ENCODE data around the gene TAF6. TPM values are rescaled to one million over a fixed set of nuclear protein-coding genes. Genes with fewer than 3 reads are reported as not detected.

The TAF6 gene
- total RNA-seq, 4 donors from 2014 or later, result 18.0 to 581 (median 43.9) TPM

DNA sequence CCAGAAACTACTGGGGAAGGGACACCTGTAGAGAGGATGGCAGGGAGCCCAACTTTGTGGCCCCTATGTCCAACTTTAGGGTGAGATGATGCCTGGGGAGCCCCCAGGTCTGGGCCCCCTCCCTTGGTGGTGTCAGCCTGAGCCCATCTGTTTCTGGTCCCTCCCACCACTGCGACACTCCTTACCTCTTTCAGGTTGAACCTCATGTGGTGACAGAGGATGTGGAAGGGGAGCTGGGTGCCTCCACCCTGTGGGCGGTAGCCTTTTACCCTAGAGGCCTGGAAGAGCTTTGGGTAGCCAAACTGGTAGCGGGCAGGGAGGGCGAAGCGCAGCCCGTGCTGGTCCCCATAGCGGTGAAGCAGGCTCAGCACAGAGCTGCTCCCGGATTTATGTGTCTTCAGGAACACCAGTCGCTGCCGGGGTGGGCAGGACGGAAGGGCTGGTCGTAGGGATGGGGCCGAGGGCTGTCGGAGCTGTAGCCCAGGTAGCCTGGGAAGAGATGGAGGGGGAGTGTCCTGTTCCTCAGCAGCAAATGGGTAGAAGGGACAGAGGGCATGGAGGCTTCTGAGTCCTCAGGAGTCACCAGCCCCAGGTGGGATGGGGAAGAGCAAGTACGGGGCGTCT lies 47.3 kb upstream of the TAF6 start:
- WGBS, 2 donors (ENCODE audit: low coverage in 1 of 2), result 80 to 83% methylated on average over 2 to 16 of the region's 16 CpGs
- Histone ChIP-seq H3K4me1 (peaks cover 10 to 44% (median 30%) of the 10 kb centered on the region in 4 donors), H3K9me3 (no peaks in the 10 kb centered on the region), H3K36me3 (no peaks in the 10 kb centered on the region), H3K4me3 (no peak overlapping the region), H3K27ac (no peak overlapping the region), H3K27me3 (peaks cover 10% of the 10 kb centered on the region)
- intact Hi-C loops (cut with DNase I; ENCODE audit: low total_unique reads), result no loop called here
- TF ChIP-seq POLR2AphosphoS5 (IDR thresholded peaks at IDR 0.05), result no peak
- TF ChIP-seq POLR2A (IDR thresholded peaks at IDR 0.05), result no peak
- TF ChIP-seq, protein P1, sequence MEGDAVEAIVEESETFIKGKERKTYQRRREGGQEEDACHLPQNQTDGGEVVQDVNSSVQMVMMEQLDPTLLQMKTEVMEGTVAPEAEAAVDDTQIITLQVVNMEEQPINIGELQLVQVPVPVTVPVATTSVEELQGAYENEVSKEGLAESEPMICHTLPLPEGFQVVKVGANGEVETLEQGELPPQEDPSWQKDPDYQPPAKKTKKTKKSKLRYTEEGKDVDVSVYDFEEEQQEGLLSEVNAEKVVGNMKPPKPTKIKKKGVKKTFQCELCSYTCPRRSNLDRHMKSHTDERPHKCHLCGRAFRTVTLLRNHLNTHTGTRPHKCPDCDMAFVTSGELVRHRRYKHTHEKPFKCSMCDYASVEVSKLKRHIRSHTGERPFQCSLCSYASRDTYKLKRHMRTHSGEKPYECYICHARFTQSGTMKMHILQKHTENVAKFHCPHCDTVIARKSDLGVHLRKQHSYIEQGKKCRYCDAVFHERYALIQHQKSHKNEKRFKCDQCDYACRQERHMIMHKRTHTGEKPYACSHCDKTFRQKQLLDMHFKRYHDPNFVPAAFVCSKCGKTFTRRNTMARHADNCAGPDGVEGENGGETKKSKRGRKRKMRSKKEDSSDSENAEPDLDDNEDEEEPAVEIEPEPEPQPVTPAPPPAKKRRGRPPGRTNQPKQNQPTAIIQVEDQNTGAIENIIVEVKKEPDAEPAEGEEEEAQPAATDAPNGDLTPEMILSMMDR (IDR thresholded peaks at IDR 0.05), result no peak
- TF ChIP-seq EP300 (IDR thresholded peaks at IDR 0.05; ENCODE audit: low read depth), result no peak
- no peak for DNase-seq
- in situ Hi-C loops (cut with MboI; ENCODE audit: low pct_ligation_motif_present in 1 of 4, low pct_unique_long_range_greater_than_20kb in 1 of 4, low sequenced_read_pairs in 3 of 4), result no loop called here

DNA sequence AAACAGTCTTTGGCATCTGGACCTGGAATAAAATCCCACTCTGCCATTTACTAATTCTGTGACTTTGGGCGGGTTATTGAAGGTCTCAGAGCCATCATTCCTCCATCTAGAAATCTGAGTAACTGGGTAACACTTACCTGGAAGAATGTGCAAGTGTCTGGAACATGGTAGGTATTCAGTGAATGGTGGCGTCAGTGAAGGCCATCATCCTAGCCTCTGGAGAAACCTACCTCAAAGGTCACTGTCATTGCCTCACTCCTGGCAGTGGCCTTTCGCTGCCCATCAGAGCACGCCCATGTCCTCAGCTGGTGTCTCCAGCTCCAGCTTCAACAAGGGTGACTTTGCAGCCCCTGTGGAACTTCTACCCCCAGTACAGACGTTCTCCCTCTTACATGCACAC lies 44.7 kb upstream of the TAF6 start:
- Histone ChIP-seq H3K36me3 (no peaks in the 10 kb centered on the region), H3K9me3 (no peaks in the 10 kb centered on the region), H3K27me3 (no peaks in the 10 kb centered on the region), H3K4me3 (no peak overlapping the region), H3K27ac (peak overlapping the region in 1 of 4 donors; percentile 72), H3K4me1 (peaks cover 10 to 34% (median 25%) of the 10 kb centered on the region in 4 donors)
- DNase-seq, result no peak
- 50 to 85% methylated on average over 1 to 5 of the region's 5 CpGs for WGBS, 2 donors (ENCODE audit: low coverage in 1 of 2)
- intact Hi-C loops (cut with DNase I; ENCODE audit: low total_unique reads), result no loop called here
- TF ChIP-seq POLR2A (IDR thresholded peaks at IDR 0.05) (no peak), POLR2AphosphoS5 (IDR thresholded peaks at IDR 0.05) (no peak), EP300 (IDR thresholded peaks at IDR 0.05; ENCODE audit: low read depth) (no peak)
- TF ChIP-seq, protein P1 (IDR thresholded peaks at IDR 0.05), result no peak
- in situ Hi-C loops (cut with MboI; ENCODE audit: low pct_ligation_motif_present in 1 of 4, low pct_unique_long_range_greater_than_20kb in 1 of 4, low sequenced_read_pairs in 3 of 4), result no loop called here

DNA sequence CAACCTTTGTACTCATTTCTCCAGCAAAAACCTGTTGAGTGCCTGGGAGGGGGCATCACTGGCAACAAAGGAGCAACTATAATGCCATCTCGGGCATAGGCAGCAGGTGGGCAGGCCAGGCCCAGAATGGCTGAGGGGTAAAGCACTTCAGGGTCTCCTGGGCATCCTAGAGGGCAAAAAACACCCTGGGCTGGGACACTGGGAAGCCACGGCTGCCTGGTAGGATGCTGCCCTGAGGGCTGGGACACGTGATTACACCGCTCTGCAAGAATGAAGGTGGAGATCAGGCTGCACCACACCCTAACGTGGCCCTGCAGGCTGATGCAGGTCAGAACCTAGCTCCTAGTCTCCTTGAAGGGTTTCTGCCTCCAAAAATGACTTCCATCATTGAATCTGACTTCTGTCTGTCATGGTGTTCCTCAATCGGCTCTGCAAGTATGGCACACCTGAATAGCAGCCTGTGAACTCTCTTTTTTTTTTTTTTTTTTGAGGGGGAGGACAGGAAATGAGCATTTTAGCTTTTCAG lies 43.9 kb upstream of the TAF6 start:
- Histone ChIP-seq H3K9me3 (no peaks in the 10 kb centered on the region), H3K4me1 (peaks cover 10 to 29% (median 20%) of the 10 kb centered on the region in 4 donors), H3K36me3 (no peaks in the 10 kb centered on the region), H3K27ac (peak overlapping the region; percentile 58 to 72 (median 66)), H3K4me3 (no peak overlapping the region), H3K27me3 (no peaks in the 10 kb centered on the region)
- in situ Hi-C loops (cut with MboI; ENCODE audit: low pct_ligation_motif_present in 1 of 4, low pct_unique_long_range_greater_than_20kb in 1 of 4, low sequenced_read_pairs in 3 of 4), result no loop called here
- peak; percentile 80 for DNase-seq
- intact Hi-C loops (cut with DNase I; ENCODE audit: low total_unique reads), result no loop called here
- TF ChIP-seq POLR2A (IDR thresholded peaks at IDR 0.05) (no peak), POLR2AphosphoS5 (IDR thresholded peaks at IDR 0.05) (peak in 2 of 3 donors; percentile 28 to 32)
- 20 to 46% methylated on average over 1 to 6 of the region's 6 CpGs for WGBS, 2 donors (ENCODE audit: low coverage in 1 of 2)

DNA sequence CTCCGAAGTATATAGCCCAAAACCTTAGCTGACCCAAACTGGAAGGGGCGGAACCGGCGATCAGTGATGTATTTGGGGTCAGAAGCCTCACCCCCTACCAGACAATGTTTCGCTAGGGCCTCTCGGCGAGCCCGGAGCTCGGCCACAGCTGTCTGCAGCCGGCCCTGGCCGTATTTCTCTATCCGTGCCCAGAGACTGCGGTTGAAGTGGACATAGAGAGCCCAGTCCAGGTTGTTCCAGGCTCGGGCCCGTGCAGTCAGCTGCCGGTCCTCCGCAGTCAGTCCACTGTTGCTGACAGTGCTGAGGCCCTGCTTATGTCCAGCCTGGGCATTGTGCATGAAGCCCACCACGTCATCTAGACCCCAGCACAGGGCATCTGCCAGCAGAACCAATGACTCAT lies 40.9 kb upstream of the TAF6 start:
- Histone ChIP-seq H3K27ac (no peak overlapping the region), H3K4me3 (no peak overlapping the region), H3K27me3 (no peaks in the 10 kb centered on the region), H3K36me3 (peaks cover 0 to 6% (median 0%) of the 10 kb centered on the region in 4 donors), H3K9me3 (no peaks in the 10 kb centered on the region), H3K4me1 (peaks cover 16 to 47% (median 36%) of the 10 kb centered on the region in 4 donors)
- DNase-seq, result no peak
- 17 to 93% methylated on average over 1 to 18 of the region's 18 CpGs for WGBS, 2 donors (ENCODE audit: low coverage in 1 of 2)
- TF ChIP-seq, protein P1 (IDR thresholded peaks at IDR 0.05), result no peak
- TF ChIP-seq POLR2AphosphoS5 (IDR thresholded peaks at IDR 0.05) (no peak), EP300 (IDR thresholded peaks at IDR 0.05; ENCODE audit: low read depth) (no peak), POLR2A (IDR thresholded peaks at IDR 0.05) (no peak)
- in situ Hi-C loops (cut with MboI; ENCODE audit: low pct_ligation_motif_present in 1 of 4, low pct_unique_long_range_greater_than_20kb in 1 of 4, low sequenced_read_pairs in 3 of 4) (no loop called here), intact Hi-C loops (cut with DNase I; ENCODE audit: low total_unique reads) (no loop called here)

All from transverse colon (tissue), 4 donors.